ENCODE results near the gene ASTN2. TPM values are rescaled to one million over a fixed set of nuclear protein-coding genes. Genes with fewer than 3 reads are reported as not detected.

Gene ASTN2
- total RNA-seq, 1 experiment from 2014 or later: 1.8 TPM

- Histone ChIP-seq H3K4me3 (no peak overlapping the region), H3K27ac (no peak overlapping the region), H3K4me1 (replicated peaks) (peaks cover 15% of the 10 kb centered on the region), H3K36me3 (no peaks in the 10 kb centered on the region), H3K27me3 (replicated peaks) (no peaks in the 10 kb centered on the region), H3K9me3 (replicated peaks) (no peaks in the 10 kb centered on the region)
- DNase-seq (ENCODE audit: low read depth in 1 of 2, low spot score in 2 of 2): no peak
These were observed 934.9 kb downstream of the ASTN2 start for GRCh38 chr9:116479967-116480366.

- Histone ChIP-seq H3K27me3 (replicated peaks) (no peaks in the 10 kb centered on the region), H3K27ac (no peak overlapping the region), H3K36me3 (no peaks in the 10 kb centered on the region), H3K4me1 (replicated peaks) (peaks cover 16% of the 10 kb centered on the region), H3K9me3 (replicated peaks) (no peaks in the 10 kb centered on the region), H3K4me3 (no peak overlapping the region)
- DNase-seq (ENCODE audit: low read depth in 1 of 2, low spot score in 2 of 2): no peak
These were observed 935.8 kb downstream of the ASTN2 start for GRCh38 chr9:116479056-116479544.

- H3K27me3 ChIP-seq (replicated peaks): no peaks in the 10 kb centered on the region
- H3K9me3 ChIP-seq (replicated peaks): no peaks in the 10 kb centered on the region
- peaks cover 7% of the 10 kb centered on the region for H3K4me1 ChIP-seq (replicated peaks)
- DNase-seq (ENCODE audit: low read depth in 1 of 2, low spot score in 2 of 2): no peak
- no peak overlapping the region for H3K27ac ChIP-seq
- no peak overlapping the region for H3K4me3 ChIP-seq
- no peaks in the 10 kb centered on the region for H3K36me3 ChIP-seq
These were observed 937.2 kb downstream of the ASTN2 start for GRCh38 chr9:116477584-116478141.

- DNase-seq (ENCODE audit: low read depth in 1 of 2, low spot score in 2 of 2): no peak
- H3K4me3 ChIP-seq: no peak overlapping the region
- H3K27ac ChIP-seq: no peak overlapping the region
- no peaks in the 10 kb centered on the region for H3K9me3 ChIP-seq (replicated peaks)
- H3K27me3 ChIP-seq (replicated peaks): no peaks in the 10 kb centered on the region
- H3K36me3 ChIP-seq: no peaks in the 10 kb centered on the region
- peaks cover 8% of the 10 kb centered on the region for H3K4me1 ChIP-seq (replicated peaks)
These were observed 937.9 kb downstream of the ASTN2 start for GRCh38 chr9:116476935-116477381.

- Histone ChIP-seq H3K27me3 (replicated peaks) (no peaks in the 10 kb centered on the region), H3K4me3 (no peak overlapping the region), H3K4me1 (replicated peaks) (peaks cover 18% of the 10 kb centered on the region), H3K9me3 (replicated peaks) (no peaks in the 10 kb centered on the region), H3K27ac (no peak overlapping the region), H3K36me3 (no peaks in the 10 kb centered on the region)
- no peak for DNase-seq (ENCODE audit: low read depth in 1 of 2, low spot score in 2 of 2)
These were observed 938.9 kb downstream of the ASTN2 start for GRCh38 chr9:116476002-116476401.

- H3K27me3 ChIP-seq (replicated peaks): no peaks in the 10 kb centered on the region
- H3K36me3 ChIP-seq: no peaks in the 10 kb centered on the region
- no peak overlapping the region for H3K4me3 ChIP-seq
- no peaks in the 10 kb centered on the region for H3K9me3 ChIP-seq (replicated peaks)
- no peak for DNase-seq (ENCODE audit: low read depth in 1 of 2, low spot score in 2 of 2)
- H3K27ac ChIP-seq: no peak overlapping the region
- peaks cover 24% of the 10 kb centered on the region for H3K4me1 ChIP-seq (replicated peaks)
These were observed 939.7 kb downstream of the ASTN2 start for GRCh38 chr9:116475201-116475600.

- H3K9me3 ChIP-seq (replicated peaks): no peaks in the 10 kb centered on the region
- peaks cover 33% of the 10 kb centered on the region for H3K4me1 ChIP-seq (replicated peaks)
- no peaks in the 10 kb centered on the region for H3K36me3 ChIP-seq
- no peak overlapping the region for H3K27ac ChIP-seq
- H3K4me3 ChIP-seq: no peak overlapping the region
- DNase-seq (ENCODE audit: low read depth in 1 of 2, low spot score in 2 of 2): no peak
- H3K27me3 ChIP-seq (replicated peaks): no peaks in the 10 kb centered on the region
These were observed 942.8 kb downstream of the ASTN2 start for GRCh38 chr9:116471944-116472506.

GRCh38 chr9:116471093-116471906, 943.6 kb downstream of the ASTN2 start:
- H3K27me3 ChIP-seq (replicated peaks): no peaks in the 10 kb centered on the region
- no peaks in the 10 kb centered on the region for H3K36me3 ChIP-seq
- peaks cover 33% of the 10 kb centered on the region for H3K4me1 ChIP-seq (replicated peaks)
- H3K27ac ChIP-seq: peak overlapping the region; percentile 57
- peak; percentile 69 to 74 for DNase-seq (ENCODE audit: low read depth in 1 of 2, low spot score in 2 of 2)
- H3K9me3 ChIP-seq (replicated peaks): no peaks in the 10 kb centered on the region
- H3K4me3 ChIP-seq: no peak overlapping the region

- Histone ChIP-seq H3K9me3 (replicated peaks) (no peaks in the 10 kb centered on the region), H3K36me3 (no peaks in the 10 kb centered on the region), H3K4me3 (no peak overlapping the region), H3K4me1 (replicated peaks) (peaks cover 30% of the 10 kb centered on the region), H3K27me3 (replicated peaks) (no peaks in the 10 kb centered on the region), H3K27ac (no peak overlapping the region)
- DNase-seq (ENCODE audit: low read depth in 1 of 2, low spot score in 2 of 2): no peak
These were observed 945.9 kb downstream of the ASTN2 start for GRCh38 chr9:116468793-116469527.

- Histone ChIP-seq H3K36me3 (no peaks in the 10 kb centered on the region), H3K4me3 (no peak overlapping the region), H3K9me3 (replicated peaks) (no peaks in the 10 kb centered on the region), H3K27ac (no peak overlapping the region), H3K4me1 (replicated peaks) (peaks cover 30% of the 10 kb centered on the region), H3K27me3 (replicated peaks) (no peaks in the 10 kb centered on the region)
- no peak for DNase-seq (ENCODE audit: low read depth in 1 of 2, low spot score in 2 of 2)
These were observed 946.5 kb downstream of the ASTN2 start for GRCh38 chr9:116468369-116468768.

GRCh38 chr9:116467740-116468351, 947.0 kb downstream of the ASTN2 start:
- Histone ChIP-seq H3K9me3 (replicated peaks) (no peaks in the 10 kb centered on the region), H3K4me3 (no peak overlapping the region), H3K4me1 (replicated peaks) (peaks cover 30% of the 10 kb centered on the region), H3K27ac (no peak overlapping the region), H3K27me3 (replicated peaks) (no peaks in the 10 kb centered on the region), H3K36me3 (no peaks in the 10 kb centered on the region)
- no peak for DNase-seq (ENCODE audit: low read depth in 1 of 2, low spot score in 2 of 2)

GRCh38 chr9:116466271-116467235, 948.3 kb downstream of the ASTN2 start:
- DNase-seq (ENCODE audit: low read depth in 1 of 2, low spot score in 2 of 2): no peak
- no peaks in the 10 kb centered on the region for H3K9me3 ChIP-seq (replicated peaks)
- no peaks in the 10 kb centered on the region for H3K27me3 ChIP-seq (replicated peaks)
- no peak overlapping the region for H3K4me3 ChIP-seq
- no peaks in the 10 kb centered on the region for H3K36me3 ChIP-seq
- H3K4me1 ChIP-seq (replicated peaks): peaks cover 23% of the 10 kb centered on the region
- no peak overlapping the region for H3K27ac ChIP-seq
